Fibroblast of peridontal ligament (primary cell): ENCODE data around the gene BAG5.

ENCODE experiments used
- DNase-seq: peaks from one replicate; pipeline ENCODE4 v3.0.0-alpha.2; 2010; ENCODE audit errors: extremely low read depth

BAG5 gene

DNA sequence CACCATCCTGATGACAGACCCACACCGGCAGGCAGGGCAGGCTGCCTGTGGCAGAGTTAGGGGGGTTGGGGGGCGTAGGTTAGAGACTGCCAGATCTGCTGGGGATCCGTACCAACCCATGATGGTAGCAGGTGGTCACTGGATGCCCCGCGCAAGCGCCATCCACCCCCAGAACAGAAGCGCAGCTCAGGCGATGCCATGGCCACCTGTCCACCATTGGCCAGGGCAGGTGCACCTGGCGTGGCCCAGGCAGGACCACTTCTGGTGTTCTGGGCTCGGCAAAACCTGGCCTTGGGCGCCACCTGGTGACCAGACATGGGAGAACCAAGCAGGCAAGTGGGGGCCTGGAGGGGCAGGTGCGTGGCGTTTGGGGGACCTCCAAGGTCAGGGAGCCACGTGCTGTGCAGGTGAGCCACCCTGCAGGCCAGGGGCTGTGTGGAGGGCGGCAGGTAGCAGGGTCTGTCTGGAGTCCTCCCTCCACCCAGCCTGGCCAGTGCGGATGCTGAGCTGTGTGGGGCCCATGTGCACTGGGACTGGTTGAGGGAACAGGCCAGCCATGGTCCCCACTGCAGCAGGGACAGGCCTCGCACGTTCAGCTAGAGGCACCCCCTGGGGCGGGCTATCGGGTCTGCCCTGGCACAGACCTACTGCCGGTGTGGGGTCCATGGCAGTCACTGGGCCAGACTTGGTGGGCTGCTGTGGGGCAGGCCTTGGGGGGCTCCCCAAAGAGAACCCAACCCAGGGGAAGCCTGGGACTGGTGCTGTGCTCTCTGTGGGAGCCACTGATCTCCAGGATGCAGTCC is 15.6 kb downstream of the BAG5 start:
- peak; percentile 28 for DNase-seq

DNA sequence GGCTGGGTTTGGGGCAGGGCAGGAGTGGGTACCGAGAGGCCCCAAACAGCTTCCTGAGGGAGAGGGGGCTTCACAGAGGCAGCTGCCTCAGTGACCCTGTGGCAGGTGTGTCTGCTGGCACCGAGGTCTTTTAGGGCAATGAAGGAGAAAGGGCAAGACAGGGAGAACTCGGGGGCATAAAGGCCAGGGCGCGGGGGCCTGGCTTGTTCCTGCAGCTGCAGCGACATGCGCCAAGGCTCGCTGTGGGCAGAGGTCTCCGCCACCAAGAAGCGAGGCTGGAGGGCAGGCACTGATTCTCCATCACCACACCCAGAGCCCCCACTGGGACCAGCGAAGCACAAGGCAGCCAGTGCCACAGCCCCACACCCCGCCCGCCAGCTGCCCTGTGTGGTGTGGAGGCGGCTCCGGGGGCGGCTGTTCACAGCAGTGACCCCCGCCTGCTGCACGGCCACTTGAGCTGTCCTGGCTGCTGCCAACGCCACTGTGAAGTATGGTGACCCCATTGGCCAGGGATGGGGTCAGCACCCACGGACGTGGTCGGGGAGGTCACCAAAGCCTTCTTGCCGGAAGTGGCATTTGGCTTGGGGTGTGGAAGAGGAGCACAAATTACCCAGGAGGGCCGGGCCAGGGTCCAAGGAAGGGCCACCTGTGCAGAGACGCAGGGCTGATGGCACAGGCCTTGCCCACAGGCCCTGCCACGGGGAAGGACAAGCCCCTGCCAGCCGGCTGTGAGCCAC is 16.4 kb downstream of the BAG5 start:
- DNase-seq, result no peak

DNA sequence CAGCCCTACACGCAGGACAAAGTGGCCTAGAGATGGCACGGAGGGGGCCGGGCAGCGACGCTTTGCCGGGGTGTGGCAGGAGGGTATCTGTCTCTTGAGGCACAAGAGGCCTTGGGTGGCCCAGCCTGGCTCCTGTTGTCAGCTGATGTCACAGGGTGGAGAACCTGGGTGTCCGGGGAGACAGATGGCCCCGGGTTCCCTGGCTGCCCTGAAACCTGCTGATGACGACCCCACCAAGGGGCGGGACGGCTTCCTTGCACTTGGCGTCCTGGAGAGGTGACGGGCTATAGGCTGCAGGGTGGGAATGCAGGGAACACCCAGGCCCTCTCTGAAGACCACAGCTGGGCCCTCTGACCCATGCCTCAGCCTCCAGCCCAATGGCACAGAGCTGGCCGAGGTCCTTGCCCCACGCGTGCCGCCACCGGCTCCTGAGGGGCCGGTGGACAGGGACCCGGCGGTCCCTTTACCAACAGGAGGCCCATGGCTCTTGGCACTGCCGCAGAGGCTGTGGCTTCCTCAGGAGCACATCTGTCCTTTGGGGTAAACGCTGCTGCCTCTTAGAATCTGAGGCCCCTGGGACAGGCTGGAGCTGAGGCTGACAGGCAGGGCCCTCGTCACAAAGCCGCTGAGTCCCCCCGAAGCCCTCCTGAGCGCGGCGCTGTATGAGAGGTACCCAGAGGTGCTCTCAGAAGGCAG is 17.1 kb downstream of the BAG5 start:
- DNase-seq, result no peak

DNA sequence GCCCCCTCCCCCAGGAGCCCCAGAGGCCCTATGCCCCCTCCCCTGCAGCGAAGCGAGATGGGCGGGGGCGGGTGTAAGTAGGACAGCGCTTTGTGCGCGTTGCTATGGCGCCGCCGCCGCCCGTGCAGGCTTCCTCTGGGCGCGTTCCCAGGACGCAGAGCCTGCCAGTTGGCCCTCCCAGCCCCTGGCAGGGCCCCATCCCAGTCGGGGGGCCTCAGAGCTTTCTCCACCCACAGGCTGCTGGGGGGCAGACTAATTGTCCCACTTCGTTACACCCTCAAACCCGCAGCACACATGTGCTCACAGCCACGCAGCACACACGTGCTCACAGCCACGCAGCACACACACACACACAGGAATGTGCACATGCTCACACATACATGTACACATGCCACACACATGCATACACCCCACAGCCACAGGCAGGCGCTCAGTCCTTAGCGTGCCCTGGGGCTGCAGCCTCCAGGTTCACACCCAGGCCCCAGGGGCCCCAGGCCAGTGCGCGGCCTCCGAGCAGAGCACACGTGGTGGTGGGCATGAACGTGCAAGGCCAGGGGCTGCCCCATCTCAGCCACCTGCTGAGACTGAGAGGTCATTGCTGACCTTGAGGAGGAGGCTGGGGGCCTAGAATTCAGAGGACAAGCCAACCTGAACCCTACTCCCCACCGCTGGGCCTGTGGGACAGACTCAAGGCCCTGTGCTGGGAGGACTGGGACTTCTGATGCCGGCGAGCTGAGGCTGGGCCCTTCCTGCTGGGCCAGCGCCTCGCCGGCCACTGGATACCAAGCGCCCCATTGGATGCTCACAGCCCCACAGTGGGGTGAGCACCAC is 17.9 kb downstream of the BAG5 start:
- no peak for DNase-seq

DNA sequence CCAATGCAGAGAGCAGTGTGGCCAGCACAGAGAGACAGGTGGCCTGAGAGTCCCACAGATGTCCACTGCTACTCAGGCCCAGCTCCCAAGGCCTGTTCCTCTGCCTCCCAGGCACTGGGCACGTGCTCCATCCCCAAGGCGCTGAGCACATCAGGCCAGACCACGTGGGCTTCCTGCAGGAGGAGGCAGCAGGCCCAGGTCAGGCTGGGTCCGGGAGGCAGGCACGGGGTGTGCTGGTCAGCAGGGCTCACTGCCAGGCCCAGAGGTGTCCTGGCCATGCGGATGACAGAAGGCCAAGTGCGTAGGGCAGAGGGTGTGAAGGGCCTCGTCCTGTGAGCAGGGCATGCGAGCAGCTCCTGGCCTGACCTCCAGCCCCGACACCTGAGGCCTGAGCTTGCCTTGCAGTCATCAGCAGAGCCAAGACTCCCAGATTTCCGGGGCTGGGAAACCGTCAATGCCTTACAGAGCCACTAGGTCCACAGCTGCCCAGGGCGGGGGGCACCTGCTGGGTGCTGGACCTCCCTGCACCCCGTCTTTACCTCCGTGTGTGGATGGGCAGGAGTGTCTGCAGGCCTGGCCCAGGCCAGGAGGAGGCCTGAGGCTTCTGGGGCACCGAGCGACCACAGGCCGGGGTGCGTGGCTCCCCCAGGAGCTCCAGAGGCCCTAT is 18.6 kb downstream of the BAG5 start:
- DNase-seq, result no peak

DNA sequence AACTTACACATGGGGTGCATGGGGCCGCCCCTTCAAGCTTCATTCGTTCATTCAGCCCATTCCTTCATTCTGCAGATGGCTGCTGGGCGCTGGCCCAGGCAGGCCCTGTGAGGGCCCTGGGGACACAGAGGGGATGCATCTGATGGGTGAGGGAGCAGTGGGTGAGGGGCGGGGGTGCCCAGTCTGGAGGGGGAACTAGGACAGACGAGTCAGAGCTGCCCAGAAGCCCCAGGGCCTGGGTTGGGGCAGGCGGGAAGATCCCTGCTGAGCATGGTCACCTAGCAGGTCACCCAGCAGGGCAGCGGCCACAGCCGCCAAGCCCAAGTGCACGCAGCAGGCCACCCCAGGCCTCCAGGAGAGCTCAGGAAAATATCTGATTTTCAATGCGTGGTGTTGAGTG is 19.3 kb downstream of the BAG5 start:
- DNase-seq, result no peak

DNA sequence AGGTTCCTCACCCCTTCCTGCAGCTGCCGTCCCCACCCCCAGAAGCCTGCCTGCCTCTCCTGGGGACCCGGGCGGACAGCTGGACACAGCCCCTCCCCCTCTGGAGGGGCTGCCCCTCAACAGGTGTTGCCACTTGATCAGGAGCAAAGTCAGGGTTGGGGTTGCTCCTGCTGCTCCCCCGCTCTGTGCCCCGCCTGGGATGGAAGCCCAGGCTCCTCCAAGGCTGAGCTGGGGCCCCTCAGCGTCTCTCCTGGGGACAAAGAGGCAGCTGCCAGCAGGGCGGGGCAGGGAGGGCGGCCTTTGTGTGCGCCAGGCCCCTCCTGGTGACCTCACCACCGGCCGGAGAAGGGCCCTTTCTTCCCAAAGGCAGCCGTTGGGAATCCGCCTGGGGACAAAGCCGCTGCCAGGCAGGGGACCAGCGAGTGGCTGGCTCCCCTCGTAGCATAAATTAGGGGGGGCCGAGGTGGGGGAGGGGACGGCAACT is 19.8 kb downstream of the BAG5 start:
- DNase-seq, result no peak

DNA sequence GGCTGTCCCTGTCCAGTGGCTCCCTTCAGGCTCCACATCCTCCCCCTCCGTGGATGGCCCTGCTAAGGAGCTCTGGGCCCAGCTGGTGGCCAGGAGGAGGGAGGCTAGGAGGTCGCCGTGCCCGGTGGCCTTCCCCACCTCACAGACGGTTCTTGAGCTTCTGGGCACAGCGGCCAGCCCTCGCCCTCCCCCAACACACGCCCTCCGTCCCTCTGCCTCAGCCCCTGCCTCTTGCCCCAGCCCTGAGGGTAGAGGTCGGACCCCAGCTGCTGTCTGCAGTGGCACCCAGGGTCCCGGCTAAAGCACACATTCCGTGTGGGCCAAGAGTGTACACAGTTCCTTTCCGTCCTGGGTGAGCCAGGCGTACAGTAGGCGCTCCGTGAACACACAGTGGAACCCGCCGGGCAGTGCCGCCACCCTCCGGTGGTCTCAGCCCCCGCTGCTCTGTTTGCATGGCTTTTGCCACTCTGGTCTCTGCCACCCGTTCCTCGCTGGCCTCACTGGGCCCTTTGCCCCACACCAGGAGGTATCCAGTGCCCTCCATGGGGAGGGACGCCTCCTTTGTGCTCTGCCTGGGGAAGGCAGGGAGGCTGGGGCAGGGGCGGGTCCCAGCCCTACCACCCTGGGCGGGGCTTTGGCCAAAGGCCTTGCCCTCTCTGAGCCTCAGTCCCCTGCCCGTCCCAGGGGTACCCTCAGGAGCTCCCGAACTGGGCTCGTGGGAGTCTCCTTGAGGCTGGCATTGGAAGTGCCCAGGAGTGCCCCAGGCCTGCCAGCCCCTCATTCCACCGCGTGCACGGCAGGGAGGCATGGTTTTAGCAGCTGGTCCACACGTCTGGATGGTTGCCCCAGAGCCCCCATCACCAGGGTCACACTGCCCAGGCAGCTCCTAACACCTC is 20.5 kb downstream of the BAG5 start:
- no peak for DNase-seq

DNA sequence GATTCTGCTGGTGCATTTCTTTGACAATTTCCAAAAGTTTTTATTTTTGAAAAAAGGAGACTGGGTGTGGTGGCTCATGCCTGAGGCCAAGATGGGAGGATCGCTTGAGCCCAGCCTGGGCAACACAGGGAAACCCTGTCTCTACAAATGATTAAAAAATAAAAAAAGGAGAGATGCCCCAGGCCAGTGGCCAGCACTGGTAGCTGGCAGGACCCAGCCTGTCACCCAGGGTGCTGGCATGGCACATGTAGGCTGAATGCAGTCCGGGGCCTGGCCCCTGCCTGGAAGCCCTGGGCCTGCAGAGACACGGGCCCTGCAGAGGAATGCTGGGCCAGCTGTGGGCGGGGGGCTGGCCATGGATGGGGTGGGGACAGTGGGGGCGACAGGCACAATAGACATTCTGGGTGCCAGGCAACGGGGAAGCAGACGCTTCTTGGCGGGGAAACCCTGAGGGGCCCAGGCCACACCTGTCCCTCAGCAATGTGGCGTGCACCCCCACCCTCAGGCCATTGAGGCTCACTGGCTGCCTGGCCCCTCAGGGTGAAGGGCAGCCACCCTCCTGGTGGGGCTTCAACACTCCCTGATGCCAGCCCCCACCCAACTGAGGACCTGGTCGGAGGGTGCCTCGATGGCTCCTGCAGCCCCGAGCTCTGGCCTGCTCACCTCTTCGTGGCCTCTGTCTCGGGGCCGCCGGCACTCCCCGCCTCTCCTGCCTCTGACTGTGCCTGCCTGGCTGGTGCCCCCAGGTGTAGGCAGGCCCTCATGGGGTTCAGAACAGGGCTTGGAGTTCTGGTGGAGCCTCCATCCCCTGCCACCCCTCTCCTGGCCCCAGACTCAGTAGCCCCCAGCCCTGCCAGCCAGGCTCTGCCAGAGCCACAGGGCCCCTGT is 21.4 kb downstream of the BAG5 start:
- DNase-seq, result no peak

DNA sequence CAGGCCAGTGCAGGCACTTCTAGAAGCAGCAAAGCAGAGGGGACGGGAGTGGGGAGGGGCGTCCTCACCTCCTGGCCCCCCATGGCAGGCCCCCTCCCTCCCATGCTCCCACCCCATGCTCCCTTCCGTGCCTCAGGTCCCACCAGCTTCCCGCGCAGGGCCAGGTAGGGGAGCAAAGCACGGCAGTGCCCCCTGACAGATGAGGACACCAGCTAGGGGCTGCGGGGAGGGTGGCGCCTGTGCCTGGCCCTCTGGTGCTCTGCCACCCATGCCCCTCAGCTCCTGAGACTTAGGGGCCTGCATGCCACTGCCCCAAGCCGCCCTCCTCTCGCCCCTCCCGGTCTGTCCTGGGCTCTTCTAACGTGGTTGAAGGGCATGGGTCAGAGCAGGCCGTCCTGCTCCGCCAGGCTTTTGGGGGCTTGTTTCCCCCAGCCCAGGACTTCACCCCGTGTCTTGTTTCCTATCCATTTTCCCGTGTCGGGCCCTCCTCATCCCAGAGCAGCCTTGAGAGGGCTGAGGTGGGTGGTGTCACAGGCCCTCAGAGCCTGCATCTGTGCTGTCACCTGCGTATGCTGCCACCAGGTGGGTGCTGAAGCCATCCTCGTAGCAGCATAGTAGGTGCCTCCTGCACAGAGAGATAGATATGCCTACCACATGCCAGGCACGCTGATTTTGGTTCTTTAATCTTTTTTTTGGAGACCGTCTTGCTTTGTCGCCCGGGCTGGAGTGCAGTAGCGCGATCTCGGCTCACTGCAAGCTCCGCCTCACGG is 23.2 kb downstream of the BAG5 start:
- DNase-seq, result no peak

DNA sequence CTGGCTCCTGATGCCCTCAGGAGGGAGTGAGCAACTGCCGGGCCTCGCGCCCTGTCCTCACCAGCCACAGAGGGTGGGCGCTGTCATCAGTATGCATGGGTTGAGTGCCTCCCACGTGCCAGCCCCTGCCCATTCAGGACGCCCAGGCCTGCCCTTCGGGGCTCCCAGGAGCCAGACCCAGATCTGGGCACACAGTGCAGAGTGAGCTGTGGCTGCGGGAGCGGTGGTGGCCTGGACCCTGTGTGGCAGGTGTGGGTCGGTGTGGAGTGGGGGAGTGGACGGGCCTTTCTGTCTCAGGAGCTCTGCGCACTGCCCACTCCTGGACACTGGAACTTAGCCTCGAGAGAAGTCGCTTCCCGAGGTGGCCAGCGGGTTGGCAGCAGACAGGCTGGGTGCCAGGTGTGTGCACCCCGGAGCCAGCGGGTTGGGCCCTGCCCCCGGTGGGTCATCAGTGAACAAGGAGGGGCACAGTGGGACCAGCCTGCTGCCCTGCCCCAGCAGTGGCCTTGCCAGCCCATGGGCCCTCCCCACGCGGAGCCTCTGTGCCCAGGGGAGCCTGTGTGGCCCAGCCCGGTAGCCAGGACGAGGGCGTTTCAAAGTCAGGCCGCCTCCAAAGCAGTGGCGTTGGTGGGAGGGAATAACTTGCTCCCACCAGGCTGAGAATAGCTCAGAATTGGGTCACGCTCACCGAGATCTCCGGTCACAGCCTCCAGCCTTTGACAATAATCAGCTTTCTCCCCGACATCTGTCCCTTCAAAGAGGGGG is 24.0 kb downstream of the BAG5 start:
- no peak for DNase-seq

DNA sequence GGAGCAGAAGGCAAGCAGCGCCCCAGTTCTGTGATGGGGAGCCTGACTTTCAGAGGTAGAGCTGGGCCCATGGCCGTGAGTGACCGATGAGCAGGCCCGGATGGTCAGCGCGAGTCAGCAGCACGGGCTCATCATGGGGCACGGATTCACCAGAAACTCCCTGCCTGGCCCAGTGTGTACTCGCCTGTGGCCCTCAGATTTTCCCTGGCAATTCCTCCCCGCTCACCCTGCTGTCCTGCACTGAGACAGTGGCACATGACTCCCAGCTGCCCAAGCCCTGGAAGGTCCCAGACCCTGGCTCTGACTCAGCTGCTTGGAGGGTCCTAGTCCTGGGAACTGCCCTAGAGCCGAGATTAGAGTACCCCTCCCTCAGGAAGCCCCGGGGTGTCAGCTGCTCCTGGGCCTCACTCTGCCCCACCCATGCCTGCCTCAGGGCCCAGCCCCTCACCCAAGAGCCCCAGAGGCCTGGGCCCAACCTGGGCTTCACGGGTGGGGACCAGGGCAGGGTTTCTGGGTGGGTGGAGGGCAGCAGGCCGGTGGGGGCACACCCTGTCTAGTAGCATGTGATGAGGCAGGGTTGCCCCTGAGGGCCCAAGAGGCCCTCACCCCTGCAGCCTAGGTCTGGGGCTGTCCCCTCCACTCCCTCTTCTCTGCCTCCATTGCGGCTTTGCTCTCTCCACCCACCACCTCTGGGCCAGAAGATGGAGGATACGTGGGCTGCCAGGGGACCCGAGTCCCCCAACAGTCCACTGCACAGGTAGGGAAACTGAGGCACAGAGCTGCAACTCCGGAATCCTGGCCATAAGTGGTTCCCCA is 25.1 kb downstream of the BAG5 start:
- DNase-seq, result no peak

DNA sequence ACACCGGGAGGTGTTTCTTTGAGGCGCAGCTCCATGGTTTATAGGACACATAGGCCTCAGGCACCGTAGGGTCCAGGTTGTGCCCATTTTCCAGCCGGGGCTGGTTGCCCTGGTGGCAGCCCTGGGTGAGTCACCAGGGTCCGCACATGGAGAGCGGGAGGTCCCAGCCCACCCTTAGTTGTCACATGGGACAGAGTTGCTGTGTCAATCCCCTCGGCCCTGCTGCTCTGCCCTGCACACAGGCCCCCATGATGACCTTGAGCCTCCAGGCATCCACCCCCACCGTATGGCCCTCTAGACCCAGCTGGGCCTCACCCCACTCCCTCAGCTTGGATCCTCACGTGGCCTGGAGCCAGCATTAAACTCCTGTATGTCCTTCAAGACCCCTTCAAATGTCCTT is 25.8 kb downstream of the BAG5 start:
- no peak for DNase-seq

DNA sequence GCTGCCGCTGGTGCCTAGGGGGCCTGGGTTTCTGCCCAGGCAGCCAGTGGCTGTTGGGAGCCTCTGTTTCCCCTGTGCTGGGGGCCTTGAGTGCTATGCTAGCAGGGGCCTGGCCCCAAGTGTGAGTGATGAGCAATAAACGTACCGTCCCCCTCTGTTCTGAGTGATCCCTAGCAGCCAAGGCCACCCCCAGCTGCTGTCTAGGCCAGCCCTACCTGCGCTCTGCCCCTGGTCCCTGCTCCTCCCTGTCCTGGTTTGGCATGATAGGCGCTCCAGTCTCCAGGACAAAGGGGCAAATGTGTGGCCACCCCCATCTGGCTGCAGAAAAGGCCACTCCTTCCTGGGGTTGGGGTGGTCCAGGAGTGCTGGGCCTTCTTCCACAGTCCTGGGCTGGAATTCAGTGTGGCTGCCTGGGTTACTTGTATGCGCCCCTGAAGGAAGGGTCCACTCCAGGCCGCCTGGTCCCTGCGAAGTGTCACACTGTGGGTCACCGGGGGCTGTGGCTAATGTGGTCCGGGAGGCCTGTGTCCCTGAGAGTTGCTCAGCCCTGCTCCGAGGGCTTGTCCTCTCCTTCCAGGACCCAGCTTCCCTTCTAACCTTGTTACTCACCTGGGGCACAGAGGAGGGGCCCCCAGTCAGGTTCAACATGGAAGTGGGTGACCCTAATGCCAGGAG is 26.4 kb downstream of the BAG5 start:
- DNase-seq, result no peak

DNA sequence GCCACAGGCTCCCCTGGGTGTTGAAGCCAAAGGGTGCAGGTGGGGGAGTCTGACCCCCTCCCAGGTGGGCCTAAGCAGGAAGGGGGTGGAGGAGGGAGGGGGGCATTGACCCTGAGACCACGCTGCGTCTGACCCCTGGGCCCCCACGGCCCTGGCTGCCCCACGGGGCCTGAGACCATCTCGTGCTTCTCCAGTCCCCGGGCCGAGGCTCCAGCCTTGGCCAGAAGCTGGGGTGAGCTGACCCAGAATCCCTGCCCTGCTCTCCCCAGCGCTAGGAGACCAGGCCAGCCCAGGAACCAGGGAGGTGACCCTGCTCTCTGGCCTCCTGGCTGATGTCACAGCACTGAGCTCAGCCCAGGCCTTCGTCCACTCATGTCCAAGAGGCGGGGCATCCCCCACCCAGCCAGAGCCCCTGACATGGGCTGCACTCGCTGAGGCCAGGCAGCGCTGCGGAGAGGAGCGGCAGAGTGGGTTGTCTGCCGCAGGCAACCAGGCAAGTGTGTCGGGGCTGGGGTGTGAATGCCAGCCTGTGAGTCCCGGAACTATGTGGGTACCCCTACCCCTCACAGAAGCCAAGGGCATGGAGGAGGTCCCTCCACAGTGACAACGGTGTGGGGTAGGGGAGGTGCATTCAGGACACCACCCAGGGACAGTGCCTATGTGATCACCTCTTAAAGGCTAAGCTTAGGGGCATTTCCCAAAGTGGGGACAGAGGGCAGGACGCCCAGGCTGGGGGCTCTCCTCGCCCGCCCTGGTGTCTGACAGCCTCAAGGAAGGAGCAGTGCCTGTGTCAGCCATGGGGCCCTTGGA is 27.2 kb downstream of the BAG5 start:
- DNase-seq, result no peak
